ENCODE measurements around the gene EFNA5. TPM values are rescaled to one million over a fixed set of nuclear protein-coding genes. Genes with fewer than 3 reads are reported as not detected.

EFNA5 gene
- total and polyA plus RNA-seq, 10 of the 15 experiments (the other 5 are each of a cell fraction or from before 2014, with no cell fraction given): 0.19 to 12.6 (median 3.9) TPM

DNA sequence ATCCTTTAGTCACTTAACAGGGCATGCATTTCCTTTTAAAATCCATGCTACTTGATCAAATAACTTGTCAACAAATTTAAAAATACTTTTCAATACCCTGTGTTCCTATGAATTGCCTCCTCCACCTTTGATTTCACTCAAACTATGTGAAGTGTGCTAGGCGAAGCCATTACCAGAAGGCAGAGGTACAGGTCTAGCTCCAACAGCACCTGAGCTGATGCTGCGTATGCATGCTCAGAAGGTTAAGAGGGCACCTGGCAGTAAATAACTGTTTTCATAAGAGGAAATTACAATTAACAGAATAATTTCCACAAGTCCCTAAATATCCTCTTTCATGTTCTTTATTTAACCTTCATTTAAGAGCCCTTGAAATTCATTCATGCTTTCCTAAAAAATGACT is 251.8 kb downstream of the EFNA5 start:
- WGBS (ENCODE audit: insufficient coverage, insufficient replicate concordance, low lambda C conversion rate, missing lambda C conversion rate): 29% methylated on average over 2 of the region's 2 CpGs
- no TSS peak for BruUV-seq (replicated peaks)
- H2AFZ ChIP-seq (ENCODE audit: control insufficient read depth, low read depth, low read length): no peak overlapping the region

More for the DNA sequence above, 251.8 kb downstream of the EFNA5 start:
- intact Hi-C loops (cut with micrococcal nuclease; ENCODE audit: unreplicated experiment): no loop called here
- Histone ChIP-seq H3K4me2 (ENCODE audit: control insufficient read depth, insufficient read depth) (no peak overlapping the region), H3K9me3 (replicated peaks; ENCODE audit: control insufficient read depth, insufficient read depth, low read length) (no peaks in the 10 kb centered on the region), H3K27me3 (replicated peaks in 1 of 2; ENCODE audit: control insufficient read depth in 2 of 2, insufficient read depth in 2 of 2, low read length in 1 of 2) (no peaks in the 10 kb centered on the region; a peak in 1 of 4 replicates), H3K36me3 (ENCODE audit: control insufficient read depth in 2 of 2, insufficient read depth in 2 of 2, low read length in 1 of 2) (no peaks in the 10 kb centered on the region), H3K4me1 (ENCODE audit: control insufficient read depth, insufficient read depth, low read length) (no peaks in the 10 kb centered on the region), H3K27ac (ENCODE audit: control insufficient read depth, insufficient read depth) (no peak overlapping the region), H3K4me3 (no peak overlapping the region), H3K9ac (ENCODE audit: control insufficient read depth, insufficient read depth, low read length) (no peak overlapping the region), H3K79me2 (ENCODE audit: control insufficient read depth, insufficient read depth, low read length) (no peaks in the 10 kb centered on the region), H4K20me1 (ENCODE audit: control insufficient read depth, insufficient read depth) (no peaks in the 10 kb centered on the region)
- in situ Hi-C loops (cut with MboI): no loop called here
- RAD21 ChIA-PET (ENCODE audit: unreplicated experiment): interaction anchor here (1.4 kb wide), 1 partner anchor 49 kb away, joined by 3 read pairs; no protein-coding TSS in a partner anchor
- TF ChIP-seq YY1 (IDR thresholded peaks at IDR 0.05; ENCODE audit: low read depth, low read length) (no peak), TCF3 (IDR thresholded peaks at IDR 0.05; ENCODE audit: borderline replicate concordance, insufficient read depth, low read depth, low read length) (no peak), RB1 (IDR thresholded peaks at IDR 0.05; ENCODE audit: borderline replicate concordance) (no peak), SIX5 (IDR thresholded peaks at IDR 0.05; ENCODE audit: low read depth, low read length, severe bottlenecking) (no peak), BHLHE40 (IDR thresholded peaks at IDR 0.05; ENCODE audit: borderline replicate concordance in 1 of 2, low read depth in 2 of 2, low read length in 1 of 2) (no peak), ZNF274 (IDR thresholded peaks at IDR 0.05; ENCODE audit: insufficient read depth, insufficient read length) (no peak), ZSCAN29 (IDR thresholded peaks at IDR 0.05) (no peak), CEBPB (IDR thresholded peaks at IDR 0.05; ENCODE audit: borderline replicate concordance in 1 of 2, low read depth in 2 of 2, low read length in 2 of 2) (no peak), JUND (IDR thresholded peaks at IDR 0.05; ENCODE audit: low read depth, low read length) (no peak), TBL1XR1 (IDR thresholded peaks at IDR 0.05; ENCODE audit: low read depth, low read length) (no peak), FOXM1 (IDR thresholded peaks at IDR 0.05; ENCODE audit: low read depth, low read length) (no peak), SRF (IDR thresholded peaks at IDR 0.05; ENCODE audit: low read depth in 2 of 2, low read length in 2 of 2) (no peak)
- TF ChIP-seq, protein P1, sequence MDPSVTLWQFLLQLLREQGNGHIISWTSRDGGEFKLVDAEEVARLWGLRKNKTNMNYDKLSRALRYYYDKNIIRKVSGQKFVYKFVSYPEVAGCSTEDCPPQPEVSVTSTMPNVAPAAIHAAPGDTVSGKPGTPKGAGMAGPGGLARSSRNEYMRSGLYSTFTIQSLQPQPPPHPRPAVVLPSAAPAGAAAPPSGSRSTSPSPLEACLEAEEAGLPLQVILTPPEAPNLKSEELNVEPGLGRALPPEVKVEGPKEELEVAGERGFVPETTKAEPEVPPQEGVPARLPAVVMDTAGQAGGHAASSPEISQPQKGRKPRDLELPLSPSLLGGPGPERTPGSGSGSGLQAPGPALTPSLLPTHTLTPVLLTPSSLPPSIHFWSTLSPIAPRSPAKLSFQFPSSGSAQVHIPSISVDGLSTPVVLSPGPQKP (IDR thresholded peaks at IDR 0.05; ENCODE audit: low read depth, low read length): no peak
- TF ChIP-seq, protein P2, sequence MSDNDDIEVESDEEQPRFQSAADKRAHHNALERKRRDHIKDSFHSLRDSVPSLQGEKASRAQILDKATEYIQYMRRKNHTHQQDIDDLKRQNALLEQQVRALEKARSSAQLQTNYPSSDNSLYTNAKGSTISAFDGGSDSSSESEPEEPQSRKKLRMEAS (IDR thresholded peaks at IDR 0.05; ENCODE audit: low read depth, low read length): no peak
- TF ChIP-seq, protein P3, sequence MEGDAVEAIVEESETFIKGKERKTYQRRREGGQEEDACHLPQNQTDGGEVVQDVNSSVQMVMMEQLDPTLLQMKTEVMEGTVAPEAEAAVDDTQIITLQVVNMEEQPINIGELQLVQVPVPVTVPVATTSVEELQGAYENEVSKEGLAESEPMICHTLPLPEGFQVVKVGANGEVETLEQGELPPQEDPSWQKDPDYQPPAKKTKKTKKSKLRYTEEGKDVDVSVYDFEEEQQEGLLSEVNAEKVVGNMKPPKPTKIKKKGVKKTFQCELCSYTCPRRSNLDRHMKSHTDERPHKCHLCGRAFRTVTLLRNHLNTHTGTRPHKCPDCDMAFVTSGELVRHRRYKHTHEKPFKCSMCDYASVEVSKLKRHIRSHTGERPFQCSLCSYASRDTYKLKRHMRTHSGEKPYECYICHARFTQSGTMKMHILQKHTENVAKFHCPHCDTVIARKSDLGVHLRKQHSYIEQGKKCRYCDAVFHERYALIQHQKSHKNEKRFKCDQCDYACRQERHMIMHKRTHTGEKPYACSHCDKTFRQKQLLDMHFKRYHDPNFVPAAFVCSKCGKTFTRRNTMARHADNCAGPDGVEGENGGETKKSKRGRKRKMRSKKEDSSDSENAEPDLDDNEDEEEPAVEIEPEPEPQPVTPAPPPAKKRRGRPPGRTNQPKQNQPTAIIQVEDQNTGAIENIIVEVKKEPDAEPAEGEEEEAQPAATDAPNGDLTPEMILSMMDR (IDR thresholded peaks at IDR 0.05 in 2 of 3, conservative IDR thresholded peaks at IDR 0.05 in 1 of 3; ENCODE audit: control insufficient read depth in 2 of 3, extremely low read depth in 1 of 3, insufficient read depth in 1 of 3, low read depth in 3 of 3, low read length in 3 of 3): no peak
- TF ChIP-seq, protein P4, sequence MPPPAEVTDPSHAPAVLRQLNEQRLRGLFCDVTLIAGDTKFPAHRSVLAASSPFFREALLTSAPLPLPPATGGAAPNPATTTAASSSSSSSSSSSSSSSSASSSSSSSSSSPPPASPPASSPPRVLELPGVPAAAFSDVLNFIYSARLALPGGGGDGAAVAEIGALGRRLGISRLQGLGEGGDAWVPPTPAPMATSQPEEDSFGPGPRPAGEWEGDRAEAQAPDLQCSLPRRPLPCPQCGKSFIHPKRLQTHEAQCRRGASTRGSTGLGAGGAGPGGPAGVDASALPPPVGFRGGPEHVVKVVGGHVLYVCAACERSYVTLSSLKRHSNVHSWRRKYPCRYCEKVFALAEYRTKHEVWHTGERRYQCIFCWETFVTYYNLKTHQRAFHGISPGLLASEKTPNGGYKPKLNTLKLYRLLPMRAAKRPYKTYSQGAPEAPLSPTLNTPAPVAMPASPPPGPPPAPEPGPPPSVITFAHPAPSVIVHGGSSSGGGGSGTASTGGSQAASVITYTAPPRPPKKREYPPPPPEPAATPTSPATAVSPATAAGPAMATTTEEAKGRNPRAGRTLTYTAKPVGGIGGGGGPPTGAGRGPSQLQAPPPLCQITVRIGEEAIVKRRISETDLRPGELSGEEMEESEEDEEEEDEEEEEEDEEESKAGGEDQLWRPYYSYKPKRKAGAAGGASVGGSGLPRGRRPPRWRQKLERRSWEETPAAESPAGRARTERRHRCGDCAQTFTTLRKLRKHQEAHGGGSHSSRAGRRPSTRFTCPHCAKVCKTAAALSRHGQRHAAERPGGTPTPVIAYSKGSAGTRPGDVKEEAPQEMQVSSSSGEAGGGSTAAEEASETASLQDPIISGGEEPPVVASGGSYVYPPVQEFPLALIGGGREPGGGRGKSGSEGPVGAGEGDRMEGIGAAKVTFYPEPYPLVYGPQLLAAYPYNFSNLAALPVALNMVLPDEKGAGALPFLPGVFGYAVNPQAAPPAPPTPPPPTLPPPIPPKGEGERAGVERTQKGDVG (CRISPR knock-in tag; IDR thresholded peaks at IDR 0.05): no peak
- TF ChIP-seq, protein P5, sequence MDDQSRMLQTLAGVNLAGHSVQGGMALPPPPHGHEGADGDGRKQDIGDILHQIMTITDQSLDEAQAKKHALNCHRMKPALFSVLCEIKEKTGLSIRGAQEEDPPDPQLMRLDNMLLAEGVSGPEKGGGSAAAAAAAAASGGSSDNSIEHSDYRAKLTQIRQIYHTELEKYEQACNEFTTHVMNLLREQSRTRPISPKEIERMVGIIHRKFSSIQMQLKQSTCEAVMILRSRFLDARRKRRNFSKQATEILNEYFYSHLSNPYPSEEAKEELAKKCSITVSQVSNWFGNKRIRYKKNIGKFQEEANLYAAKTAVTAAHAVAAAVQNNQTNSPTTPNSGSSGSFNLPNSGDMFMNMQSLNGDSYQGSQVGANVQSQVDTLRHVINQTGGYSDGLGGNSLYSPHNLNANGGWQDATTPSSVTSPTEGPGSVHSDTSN (IDR thresholded peaks at IDR 0.05; ENCODE audit: insufficient replicate concordance, low read depth, low read length): no peak
- CTCF ChIA-PET: no interaction called here
- DNase-seq (ENCODE audit: low read depth, low spot score): no peak
- SMC1A ChIA-PET (ENCODE audit: uncharacterized antibody, unreplicated experiment): interaction anchor here (1.8 kb wide), 1 partner anchor 36 kb away, joined by 5 read pairs; no protein-coding TSS in a partner anchor
- no peak for ATAC-seq
- POLR2A ChIA-PET: no interaction called here
- no peak for FAIRE-seq
